Activated CD4-positive, alpha-beta memory T cell treated with anti-CD3 and anti-CD28 coated beads for 36 hours (primary cell): Measurements from ENCODE around the gene COL9A3. TPM values are rescaled to one million over a fixed set of nuclear protein-coding genes. Genes with fewer than 3 reads are reported as not detected.
"Not testable (repeated sequence)": the region's sequence is repeated elsewhere in the genome, so short reads cannot be mapped to it uniquely, and the experiment has no call there.

Experiments
- CTCF ChIA-PET: fragments of 350-600 bp; sonication (Branson Sonifier 250); formaldehyde crosslinking; loops from one replicate; lab custom pipeline; 2021; ENCODE audit warnings: antibody characterized with exemption, inconsistent platforms; lab: Charles Lee
- POLR2A ChIA-PET: fragments of 350-600 bp; sonication (Branson Sonifier 250); formaldehyde crosslinking; loops from one replicate; lab custom pipeline; 2021; ENCODE audit warnings: antibody characterized with exemption; lab: Charles Lee
- DNase-seq: peaks from one replicate; pipeline ENCODE4 v3.0.0-alpha.2; 2020
- H3K27ac Mint-ChIP-seq: one replicate; pipeline ENCODE4 v1.8.0; 2021; ENCODE audit warnings: mixed read lengths
- H3K27me3 Mint-ChIP-seq: one replicate; pipeline ENCODE4 v1.8.0; 2021; ENCODE audit warnings: mixed read lengths
- H3K36me3 Mint-ChIP-seq: one replicate; pipeline ENCODE4 v1.8.0; 2021; ENCODE audit warnings: mixed read lengths
- H3K4me1 Mint-ChIP-seq: one replicate; pipeline ENCODE4 v1.8.0; 2021; ENCODE audit warnings: low read depth, mixed read lengths
- H3K4me3 Mint-ChIP-seq: one replicate; pipeline ENCODE4 v1.8.0; 2021; ENCODE audit warnings: mild to moderate bottlenecking, mixed read lengths
- H3K9me3 Mint-ChIP-seq: one replicate; pipeline ENCODE4 v1.8.0; 2021; ENCODE audit warnings: mixed read lengths
- intact Hi-C: fragments of 100-400 bp; cut with micrococcal nuclease; formaldehyde crosslinking; loops from one replicate; pipeline ENCODE4 v1.15.1; 2023
- total RNA-seq, 2 experiments: library from RNA; stranded (reverse); gene quantifications; one replicate each; pipeline ENCODE4 v1.2.3, GENCODE V29; 2021

The COL9A3 gene
- total RNA-seq, 2 experiments from 2014 or later = not detected

DNA sequence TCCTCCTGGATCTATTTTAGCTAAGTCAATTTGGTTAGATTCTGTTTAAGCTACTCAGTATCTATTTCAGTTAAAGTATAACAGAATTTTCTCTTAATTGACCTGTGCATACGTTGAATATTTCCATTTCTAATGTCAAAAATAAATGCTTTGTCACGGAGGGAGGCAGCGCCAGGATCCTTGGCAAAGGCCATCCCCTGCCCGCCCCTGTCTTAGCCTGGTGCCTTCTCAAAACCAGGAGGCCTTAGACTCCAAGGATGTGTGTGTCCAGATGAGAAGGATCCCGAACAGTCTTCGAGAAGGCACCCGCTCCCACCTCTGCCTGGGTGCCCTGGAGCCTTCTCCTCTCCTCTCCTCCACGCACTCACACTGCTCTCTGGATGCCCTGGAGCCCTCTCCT lies 22.4 kb downstream of the COL9A3 start:
- Mint-ChIP-seq H3K36me3 (no peaks in the 10 kb centered on the region), H3K27me3 (peaks cover 3% of the 10 kb centered on the region), H3K27ac (no peak overlapping the region), H3K4me1 (no peaks in the 10 kb centered on the region), H3K4me3 (no peak overlapping the region), H3K9me3 (no peaks in the 10 kb centered on the region)
- POLR2A ChIA-PET = no interaction called here
- intact Hi-C loops = no loop called here
- CTCF ChIA-PET = no interaction called here
- no peak for DNase-seq

DNA sequence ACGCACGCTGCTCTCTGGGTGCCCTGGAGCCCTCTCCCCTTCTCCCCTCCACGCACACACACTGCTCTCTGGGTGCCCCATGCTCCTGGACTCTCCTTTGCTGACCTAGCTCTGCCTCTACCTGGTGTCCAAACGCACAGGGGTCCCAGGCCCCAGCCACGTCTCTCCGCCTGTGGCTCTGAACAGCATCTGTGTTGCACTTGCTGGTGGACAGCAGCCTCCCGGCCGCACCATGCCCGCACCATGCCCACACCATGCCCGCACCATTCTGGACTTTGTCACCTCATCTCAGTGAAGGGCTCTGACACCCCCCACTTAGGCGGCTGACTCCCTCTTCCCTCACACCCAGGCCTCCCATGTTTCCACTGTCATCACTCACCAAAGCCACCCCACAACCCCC lies 23.0 kb downstream of the COL9A3 start:
- H3K27ac Mint-ChIP-seq = no peak overlapping the region

DNA sequence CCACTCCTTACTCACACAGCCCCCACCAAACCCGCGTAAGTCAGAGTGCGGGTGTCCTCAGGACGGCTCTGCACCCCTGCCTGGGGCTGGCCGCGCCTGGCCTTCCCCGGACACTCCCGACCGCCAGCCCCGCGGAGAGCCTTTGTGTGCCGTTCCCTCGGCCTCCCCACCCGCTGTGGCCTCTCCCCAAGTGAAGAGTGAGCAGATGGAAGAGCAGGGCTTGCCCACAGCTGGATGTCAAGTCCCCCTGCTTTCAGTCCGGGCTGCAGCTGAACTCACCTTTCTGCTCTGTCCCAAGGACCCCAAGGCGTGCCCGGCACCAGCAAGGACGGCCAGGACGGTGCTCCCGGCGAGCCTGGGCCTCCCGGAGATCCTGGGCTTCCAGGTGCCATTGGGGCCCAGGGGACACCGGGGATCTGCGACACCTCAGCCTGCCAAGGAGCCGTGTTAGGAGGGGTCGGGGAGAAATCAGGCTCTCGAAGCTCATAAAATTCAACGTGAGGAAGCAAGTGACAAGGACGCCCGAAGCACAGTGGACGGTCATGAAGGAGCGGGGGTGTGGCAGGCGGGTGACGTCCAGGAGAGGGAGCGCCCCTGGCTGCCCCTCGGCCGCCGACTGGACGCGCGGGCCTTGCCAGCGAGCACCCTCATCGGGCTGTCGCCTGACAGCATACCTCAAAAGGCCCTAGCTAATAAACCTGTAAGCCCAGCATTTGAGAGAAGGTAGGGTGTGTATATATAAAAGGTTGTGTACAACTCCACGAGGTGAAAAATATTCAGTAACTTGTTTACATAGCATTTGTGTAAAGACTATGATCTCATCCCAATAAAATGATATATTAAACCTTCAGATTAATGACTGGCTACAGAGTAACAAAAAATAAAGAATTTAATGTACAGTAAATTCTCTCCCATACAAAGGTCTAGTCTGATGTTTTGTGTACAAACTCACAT lies 23.7 kb downstream of the COL9A3 start:
- intact Hi-C loops = no loop called here
- CTCF ChIA-PET = no interaction called here
- Mint-ChIP-seq H3K9me3 (no peaks in the 10 kb centered on the region), H3K36me3 (no peaks in the 10 kb centered on the region), H3K4me1 (no peaks in the 10 kb centered on the region), H3K4me3 (no peak overlapping the region), H3K27me3 (peaks cover 3% of the 10 kb centered on the region), H3K27ac (no peak overlapping the region)
- POLR2A ChIA-PET = no interaction called here
- no peak for DNase-seq

More for the DNA sequence above, 23.0 kb downstream of the COL9A3 start:
- intact Hi-C loops = no loop called here
- Mint-ChIP-seq H3K36me3 (no peaks in the 10 kb centered on the region), H3K9me3 (no peaks in the 10 kb centered on the region), H3K27me3 (peaks cover 3% of the 10 kb centered on the region), H3K4me1 (no peaks in the 10 kb centered on the region), H3K4me3 (no peak overlapping the region)
- ChIA-PET POLR2A (no interaction called here), CTCF (no interaction called here)
- no peak for DNase-seq

DNA sequence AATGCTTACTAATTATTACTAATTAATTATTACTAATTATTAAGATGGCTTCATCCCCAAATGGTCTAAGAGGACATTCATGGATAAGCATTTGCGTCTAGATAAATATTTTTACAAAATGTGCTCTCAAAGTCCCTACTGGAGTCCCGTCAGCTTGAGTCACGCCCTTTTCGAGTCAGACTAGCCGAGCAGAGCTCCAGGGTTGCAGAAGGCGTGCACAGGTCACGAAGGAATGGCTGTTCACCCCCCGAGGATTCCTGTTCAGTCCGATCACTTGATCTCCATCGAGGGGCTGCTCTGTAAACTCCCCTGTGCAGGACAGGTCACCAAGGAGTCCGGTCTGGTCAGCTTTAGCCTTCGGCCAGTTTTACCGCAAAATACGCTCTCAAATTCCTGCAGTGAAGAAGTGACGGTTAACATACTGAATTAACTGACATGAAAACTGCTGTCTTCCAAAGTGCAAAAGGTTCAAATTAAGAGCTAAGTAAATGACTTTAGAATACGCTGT lies 24.9 kb downstream of the COL9A3 start:
- ChIA-PET CTCF (interaction anchor here (0.6 kb wide), 1 partner anchor 167 kb away, joined by 3 read pairs; no protein-coding TSS in a partner anchor), POLR2A (no interaction called here)
- DNase-seq = no peak
- H3K27ac Mint-ChIP-seq = no peak overlapping the region
- H3K36me3 Mint-ChIP-seq = no peaks in the 10 kb centered on the region
- intact Hi-C loops = no loop called here
- peaks cover under 1% of the 10 kb centered on the region for H3K27me3 Mint-ChIP-seq
- H3K9me3 Mint-ChIP-seq = no peaks in the 10 kb centered on the region
- H3K4me1 Mint-ChIP-seq = no peaks in the 10 kb centered on the region
- H3K4me3 Mint-ChIP-seq = no peak overlapping the region

DNA sequence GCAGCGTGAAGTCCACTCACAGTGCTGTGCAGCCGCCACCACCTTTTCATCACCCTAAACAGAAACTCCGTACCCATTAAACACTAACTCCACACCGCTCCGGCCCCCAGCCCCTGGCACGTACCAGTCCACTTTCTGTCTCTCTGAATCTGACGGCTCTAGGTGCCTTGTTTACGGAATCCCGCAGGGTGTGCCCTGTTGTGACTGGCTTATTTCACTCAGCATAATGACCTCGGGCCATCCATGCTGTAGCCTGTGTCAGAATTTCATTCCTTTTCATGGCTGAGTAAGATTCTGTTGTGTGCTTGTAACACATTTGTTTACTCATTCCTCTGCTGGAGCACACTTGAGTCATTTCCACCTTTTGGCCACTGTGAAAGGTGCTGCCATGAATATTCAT lies 26.8 kb downstream of the COL9A3 start:
- DNase-seq = no peak
- ChIA-PET POLR2A (no interaction called here), CTCF (no interaction called here)
- Mint-ChIP-seq H3K9me3 (no peaks in the 10 kb centered on the region), H3K27me3 (no peaks in the 10 kb centered on the region), H3K36me3 (peaks cover 2% of the 10 kb centered on the region), H3K4me3 (no peak overlapping the region), H3K4me1 (no peaks in the 10 kb centered on the region), H3K27ac (no peak overlapping the region)
- intact Hi-C loops = no loop called here

DNA sequence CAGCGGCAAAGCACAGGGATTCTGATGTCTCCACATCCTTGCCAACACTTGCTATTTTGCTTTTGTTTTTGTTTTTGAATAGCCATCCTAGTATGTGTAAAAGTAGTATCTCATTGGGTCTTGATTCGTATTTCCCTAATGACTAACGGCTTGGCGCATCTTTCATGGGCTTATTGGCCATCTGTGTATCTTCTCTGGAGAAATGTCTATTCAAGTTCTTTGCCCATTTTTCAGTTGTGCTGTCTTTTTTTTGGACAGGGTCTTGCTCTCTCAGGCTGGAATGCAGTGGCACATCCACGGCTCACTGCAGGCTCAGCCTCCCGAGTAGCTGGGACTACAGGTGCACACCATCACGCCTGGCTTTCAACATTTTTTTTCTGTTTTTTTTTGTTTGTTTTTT lies 27.3 kb downstream of the COL9A3 start:
- H3K27me3 Mint-ChIP-seq = no peaks in the 10 kb centered on the region
- peaks cover 2% of the 10 kb centered on the region for H3K36me3 Mint-ChIP-seq
- ChIA-PET CTCF (no interaction called here), POLR2A (interaction anchor here (0.7 kb wide), 1 partner anchor 206 kb away, joined by 3 read pairs; no protein-coding TSS in a partner anchor)
- no peak overlapping the region for H3K27ac Mint-ChIP-seq
- no peak overlapping the region for H3K4me3 Mint-ChIP-seq
- intact Hi-C loops = no loop called here
- H3K4me1 Mint-ChIP-seq = no peaks in the 10 kb centered on the region
- H3K9me3 Mint-ChIP-seq = no peaks in the 10 kb centered on the region
- no peak for DNase-seq

DNA sequence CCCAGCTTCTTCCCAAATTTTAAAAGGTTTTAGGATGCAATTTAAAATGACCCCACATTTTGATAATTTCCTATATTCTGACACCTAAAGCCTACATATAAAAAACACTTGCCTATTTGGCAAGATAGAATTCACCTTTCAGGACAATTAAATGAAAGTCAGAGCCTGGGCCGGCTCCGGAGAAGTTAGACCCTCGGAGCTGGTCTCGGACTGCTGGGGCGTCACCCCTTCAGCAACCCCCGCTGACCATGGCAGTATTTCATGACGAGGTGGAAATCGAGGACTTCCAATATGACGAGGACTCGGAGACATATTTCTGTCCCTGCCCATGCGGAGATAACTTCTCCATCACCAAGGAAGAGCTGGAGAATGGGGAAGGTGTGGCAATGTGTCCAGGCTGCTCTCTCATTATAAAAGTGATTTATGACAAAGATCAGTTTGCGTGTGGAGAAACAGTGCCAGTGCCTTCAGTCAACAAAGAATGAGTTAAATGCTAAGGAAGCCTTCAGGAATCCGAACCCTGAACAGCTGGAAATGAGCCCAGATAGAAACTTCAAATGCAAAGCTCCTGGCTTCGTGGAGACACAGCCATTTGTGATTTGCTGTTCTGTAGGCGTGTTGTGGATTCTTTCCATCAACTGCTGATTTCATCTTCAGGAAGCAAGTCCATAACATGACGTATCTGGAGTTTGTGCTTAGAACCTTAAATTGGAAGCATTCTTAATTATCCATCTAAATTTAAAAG lies 28.7 kb downstream of the COL9A3 start:
- Mint-ChIP-seq H3K4me3 (no peak overlapping the region), H3K9me3 (no peaks in the 10 kb centered on the region), H3K27me3 (no peaks in the 10 kb centered on the region), H3K36me3 (peaks cover 2% of the 10 kb centered on the region), H3K27ac (no peak overlapping the region), H3K4me1 (no peaks in the 10 kb centered on the region)
- DNase-seq = no peak
- intact Hi-C loops = no loop called here
- CTCF ChIA-PET = no interaction called here
- POLR2A ChIA-PET = no interaction called here

DNA sequence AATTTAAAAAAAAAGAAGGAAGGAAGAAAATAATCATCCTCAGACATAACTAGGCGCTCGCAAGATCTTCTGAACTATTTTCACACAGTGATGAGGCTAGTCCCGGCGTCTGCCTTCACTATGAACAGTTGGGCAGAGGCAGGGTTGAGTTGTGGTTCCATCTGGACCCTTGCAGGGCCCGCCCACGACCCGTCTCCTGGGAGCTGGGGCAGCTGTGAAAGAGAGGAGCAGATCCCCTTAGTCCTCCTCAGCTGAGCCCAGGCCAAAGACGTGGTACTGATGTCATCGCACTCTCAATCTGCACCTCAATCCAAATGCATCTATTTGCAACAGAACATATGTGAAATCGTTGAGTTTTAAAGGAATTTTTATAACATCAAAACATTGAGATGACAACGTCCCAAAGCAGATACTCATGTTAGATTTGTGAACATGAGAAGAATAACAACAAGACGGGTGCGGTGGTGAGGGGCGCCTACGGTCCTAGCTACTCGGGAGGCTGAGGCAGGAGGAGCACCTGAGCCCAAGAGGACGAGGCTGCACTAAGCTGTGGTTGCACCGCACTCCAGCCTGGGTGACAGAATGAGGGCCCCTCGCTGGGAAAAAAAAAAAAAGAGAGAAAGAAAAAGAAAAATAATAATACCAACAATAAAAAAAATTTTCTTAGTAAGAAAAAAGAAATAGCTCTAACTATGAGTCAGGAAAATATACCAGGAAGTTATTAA lies 29.5 kb downstream of the COL9A3 start:
- peaks cover 2% of the 10 kb centered on the region for H3K36me3 Mint-ChIP-seq
- H3K4me1 Mint-ChIP-seq = no peaks in the 10 kb centered on the region
- no peak overlapping the region for H3K4me3 Mint-ChIP-seq
- POLR2A ChIA-PET = no interaction called here
- H3K27ac Mint-ChIP-seq = no peak overlapping the region
- H3K9me3 Mint-ChIP-seq = no peaks in the 10 kb centered on the region
- CTCF ChIA-PET = interaction anchor here (1.0 kb wide), 1 partner anchor 54 kb away, joined by 4 read pairs; no protein-coding TSS in a partner anchor
- DNase-seq = no peak
- no peaks in the 10 kb centered on the region for H3K27me3 Mint-ChIP-seq
- intact Hi-C loops = no loop called here

DNA sequence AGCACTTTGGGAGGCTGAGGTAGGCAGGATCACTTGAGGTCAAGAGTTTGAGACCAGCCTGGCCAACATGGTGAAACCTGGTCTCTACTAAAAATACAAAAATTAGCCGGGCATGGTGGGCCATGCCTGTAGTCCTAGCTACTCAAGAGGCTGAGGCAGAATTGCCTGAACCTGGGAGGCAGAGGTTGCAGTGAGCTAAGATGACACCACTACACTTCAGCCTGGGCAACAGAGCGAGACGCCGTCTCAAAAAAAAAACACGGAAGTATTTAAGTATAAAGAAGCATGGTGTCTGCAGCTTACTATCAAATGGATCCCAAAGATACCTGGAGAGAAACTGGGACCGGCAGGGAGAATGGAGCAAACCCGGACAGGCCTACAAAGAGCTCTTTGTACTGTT lies 32.1 kb downstream of the COL9A3 start:
- H3K9me3 Mint-ChIP-seq, H3K4me1 Mint-ChIP-seq, H3K27me3 Mint-ChIP-seq, DNase-seq, H3K4me3 Mint-ChIP-seq, intact Hi-C loops, POLR2A ChIA-PET, H3K27ac Mint-ChIP-seq: not testable (repeated sequence)
- CTCF ChIA-PET = interaction anchor here (1.0 kb wide), 1 partner anchor 40 kb away, joined by 4 read pairs; no protein-coding TSS in a partner anchor
- peaks cover 12% of the 10 kb centered on the region for H3K36me3 Mint-ChIP-seq

DNA sequence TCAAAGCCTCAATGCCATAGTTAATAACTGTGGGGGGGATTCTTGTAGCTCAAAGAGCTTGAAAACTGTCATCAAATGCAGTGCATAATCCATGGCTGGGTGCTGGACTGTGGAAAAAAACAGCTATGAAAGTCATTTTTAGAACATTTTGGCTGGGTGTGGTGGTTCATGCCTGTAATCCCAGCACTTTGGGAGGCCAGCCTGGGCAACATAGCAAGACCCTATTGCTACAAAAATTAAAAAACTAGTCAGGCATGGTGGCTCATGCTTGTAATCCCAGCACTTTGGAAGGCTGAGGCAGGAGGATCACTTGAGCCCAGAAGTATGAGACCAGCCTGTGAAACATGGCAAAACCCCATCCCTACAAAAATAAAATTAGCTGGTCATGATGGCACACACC lies 32.6 kb downstream of the COL9A3 start:
- DNase-seq = no peak
- Mint-ChIP-seq H3K36me3 (peaks cover 13% of the 10 kb centered on the region), H3K4me1 (no peaks in the 10 kb centered on the region), H3K4me3 (no peak overlapping the region), H3K27me3 (no peaks in the 10 kb centered on the region), H3K9me3 (no peaks in the 10 kb centered on the region), H3K27ac (no peak overlapping the region)
- ChIA-PET POLR2A (no interaction called here), CTCF (interaction anchor here (1.0 kb wide), 1 partner anchor 41 kb away, joined by 4 read pairs; no protein-coding TSS in a partner anchor)
- intact Hi-C loops = no loop called here

DNA sequence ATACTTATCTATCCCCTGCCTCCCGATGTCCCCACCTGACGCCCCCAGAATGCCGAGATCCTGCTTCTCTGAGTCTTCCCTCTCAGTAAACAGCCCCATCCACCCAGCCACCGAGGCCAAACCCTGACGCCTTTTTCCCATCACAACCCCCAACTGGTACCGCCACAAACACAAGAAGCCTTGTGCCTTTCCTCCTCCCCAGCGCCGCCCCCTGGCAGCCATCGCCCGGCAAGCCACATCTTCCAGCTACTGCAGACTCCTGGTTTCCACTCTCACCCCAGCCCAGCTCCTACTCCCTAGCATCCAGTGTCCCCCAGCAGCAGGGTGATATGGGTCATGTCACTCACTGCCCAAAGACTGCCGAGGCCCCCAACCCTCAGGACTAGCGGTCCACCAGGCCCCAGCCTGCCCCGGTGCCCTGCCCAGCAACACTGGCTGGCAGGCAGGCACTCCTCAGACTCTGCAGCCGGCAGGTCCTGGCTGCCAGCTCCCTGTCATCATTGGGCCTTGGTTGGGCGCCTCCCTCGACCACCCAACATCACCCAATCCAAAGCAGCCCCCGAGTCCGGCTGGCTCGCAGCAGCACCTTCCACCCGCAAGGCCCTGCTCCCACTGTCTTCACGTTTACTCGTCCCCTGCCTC lies 33.6 kb downstream of the COL9A3 start:
- Mint-ChIP-seq H3K27ac (no peak overlapping the region), H3K4me3 (no peak overlapping the region), H3K27me3 (no peaks in the 10 kb centered on the region)

More for the DNA sequence above, 33.6 kb downstream of the COL9A3 start:
- Mint-ChIP-seq H3K9me3 (no peaks in the 10 kb centered on the region), H3K4me1 (no peaks in the 10 kb centered on the region), H3K36me3 (peaks cover 16% of the 10 kb centered on the region)
- ChIA-PET POLR2A (no interaction called here), CTCF (no interaction called here)
- no peak for DNase-seq
- intact Hi-C loops = no loop called here
